H9 (cell line): ENCODE results near the gene IGF2BP2. TPM values are rescaled to one million over a fixed set of nuclear protein-coding genes. Genes with fewer than 3 reads are reported as not detected.

Experiments used
- DNase-seq: peaks from one replicate; pipeline ENCODE4 v3.0.0-alpha.2; 2017
- H2AFZ ChIP-seq: one replicate; pipeline ENCODE4 v1.6.1; 2013; ENCODE audit warnings: mild to moderate bottlenecking, low read length, control low read depth, moderate library complexity
- H2AK5ac ChIP-seq: 2 replicates; pipeline ENCODE4 v1.6.1; 2013; ENCODE audit warnings: low read length, control low read depth, mixed read lengths; ENCODE audit not compliant: insufficient read length
- H2BK120ac ChIP-seq: one replicate; pipeline ENCODE4 v1.6.1; 2013; ENCODE audit warnings: low read depth, mild to moderate bottlenecking, low read length, control low read depth, inconsistent platforms; ENCODE audit not compliant: poor library complexity, severe bottlenecking
- H2BK12ac ChIP-seq: 2 replicates; pipeline ENCODE4 v1.6.1; 2013; ENCODE audit warnings: low read length, control low read depth, mixed read lengths, low read depth; ENCODE audit not compliant: insufficient read length
- H2BK15ac ChIP-seq: 2 replicates; pipeline ENCODE4 v1.6.1; 2013; ENCODE audit warnings: low read depth, low read length, control low read depth
- H2BK20ac ChIP-seq: one replicate; pipeline ENCODE4 v1.6.1; 2013; ENCODE audit warnings: low read depth, mild to moderate bottlenecking, low read length, control low read depth, inconsistent platforms; ENCODE audit not compliant: poor library complexity, severe bottlenecking
- H2BK5ac ChIP-seq: 2 replicates; pipeline ENCODE4 v1.6.1; 2013; ENCODE audit warnings: low read length, control low read depth, mixed read lengths; ENCODE audit not compliant: insufficient read length
- H3K14ac ChIP-seq: 2 replicates; pipeline ENCODE4 v1.6.1; 2013; ENCODE audit warnings: low read length, control low read depth; ENCODE audit not compliant: insufficient read depth
- H3K18ac ChIP-seq: 2 replicates; pipeline ENCODE4 v1.6.1; 2013; ENCODE audit warnings: low read depth, mild to moderate bottlenecking, mixed read lengths, low read length, control low read depth; ENCODE audit not compliant: insufficient read length
- H3K23ac ChIP-seq: 2 replicates; pipeline ENCODE4 v1.6.1; 2013; ENCODE audit warnings: low read length, control low read depth, mixed read lengths, low read depth; ENCODE audit not compliant: insufficient read length
- H3K23me2 ChIP-seq: 2 replicates; pipeline ENCODE4 v1.6.1; 2013; ENCODE audit warnings: low read depth, mild to moderate bottlenecking, mixed read lengths, low read length, control low read depth; ENCODE audit not compliant: insufficient read length, poor library complexity, severe bottlenecking
- H3K27ac ChIP-seq: 2 replicates; pipeline ENCODE4 v1.5.1; 2013; ENCODE audit warnings: low read length, control low read depth, mixed read lengths, low read depth; ENCODE audit not compliant: insufficient read length
- H3K27me3 ChIP-seq: 2 replicates; pipeline ENCODE4 v1.6.1; 2013; ENCODE audit warnings: low read length, control low read depth, inconsistent platforms; ENCODE audit not compliant: insufficient read depth
- H3K4ac ChIP-seq: 2 replicates; pipeline ENCODE4 v1.6.1; 2013; ENCODE audit warnings: low read depth, mild to moderate bottlenecking, control low read depth, inconsistent platforms, low read length, moderate library complexity
- H3K4me1 ChIP-seq: 2 replicates; pipeline ENCODE4 v1.6.1; 2013; ENCODE audit warnings: low read length, control low read depth, inconsistent platforms; ENCODE audit not compliant: insufficient read depth
- H3K4me2 ChIP-seq: 2 replicates; pipeline ENCODE4 v1.6.1; 2013; ENCODE audit warnings: low read length, control low read depth, mixed read lengths; ENCODE audit not compliant: insufficient read length, insufficient read depth
- H3K56ac ChIP-seq: 2 replicates; pipeline ENCODE4 v1.6.1; 2013; ENCODE audit warnings: low read depth, mild to moderate bottlenecking, mixed read lengths, low read length, control low read depth; ENCODE audit not compliant: insufficient read length
- H3K79me1 ChIP-seq: 2 replicates; pipeline ENCODE4 v1.6.1; 2013; ENCODE audit warnings: low read depth, mild to moderate bottlenecking, moderate library complexity, low read length, control low read depth, inconsistent platforms; ENCODE audit not compliant: insufficient read depth, poor library complexity, severe bottlenecking
- H3K79me2 ChIP-seq: 2 replicates; pipeline ENCODE4 v1.6.1; 2013; ENCODE audit warnings: low read length, control low read depth, inconsistent platforms; ENCODE audit not compliant: insufficient read depth
- H3K9ac ChIP-seq: 2 replicates; pipeline ENCODE4 v1.6.1; 2013; ENCODE audit warnings: low read length, control low read depth, mixed read lengths; ENCODE audit not compliant: insufficient read length; ENCODE audit errors: extremely low read depth
- H3K9me3 ChIP-seq: one replicate; pipeline ENCODE4 v1.6.1; 2013; ENCODE audit warnings: low read depth, low read length, inconsistent platforms; ENCODE audit not compliant: control insufficient read depth
- H3T11ph ChIP-seq: one replicate; pipeline ENCODE4 v1.6.1; 2013; ENCODE audit warnings: mild to moderate bottlenecking, low read length, control low read depth, inconsistent platforms
- H4K20me1 ChIP-seq: one replicate; pipeline ENCODE4 v1.6.1; 2013; ENCODE audit not compliant: control insufficient read depth, insufficient read length, insufficient read depth
- H4K5ac ChIP-seq: 2 replicates; pipeline ENCODE4 v1.6.1; 2013; ENCODE audit warnings: low read depth, mild to moderate bottlenecking, mixed read lengths, low read length, control low read depth; ENCODE audit not compliant: insufficient read length
- H4K8ac ChIP-seq: replicated peaks from 2 replicates; pipeline ENCODE4 v1.6.1; 2013; ENCODE audit warnings: low read length, control low read depth, mixed read lengths, low read depth; ENCODE audit not compliant: insufficient read length
- H4K91ac ChIP-seq: 2 replicates; pipeline ENCODE4 v1.6.1; 2013; ENCODE audit warnings: low read depth, mild to moderate bottlenecking, moderate library complexity, mixed read lengths, low read length, control low read depth; ENCODE audit not compliant: insufficient read length
- H3K27ac Mint-ChIP-seq, 3 experiments: 2 replicates in 2 of 3; 3 replicates in 1 of 3; pipeline ENCODE4 v1.8.0; 2020 to 2021; ENCODE audit warnings: mixed read lengths in 3 of 3, mild to moderate bottlenecking in 1 of 3, moderate library complexity in 1 of 3
- H3K27me3 Mint-ChIP-seq: 2 replicates; pipeline ENCODE4 v1.8.0; 2021; ENCODE audit warnings: low read depth, mild to moderate bottlenecking, moderate library complexity, mixed read lengths
- H3K36me3 Mint-ChIP-seq, 3 experiments: 2 replicates in 2 of 3; 3 replicates in 1 of 3; pipeline ENCODE4 v1.8.0; 2020 to 2021; ENCODE audit warnings: low read depth in 3 of 3, mixed read lengths in 3 of 3; ENCODE audit not compliant: insufficient read depth in 1 of 3
- H3K4me1 Mint-ChIP-seq, 2 experiments: 2 replicates each; pipeline ENCODE4 v1.8.0; 2020; ENCODE audit warnings: mixed read lengths in 2 of 2
- H3K4me3 Mint-ChIP-seq, 2 experiments: 2 replicates in 1 of 2; 3 replicates in 1 of 2; pipeline ENCODE4 v1.8.0; 2020 to 2021; ENCODE audit warnings: mild to moderate bottlenecking in 2 of 2, mixed read lengths in 2 of 2, moderate library complexity in 1 of 2
- H3K9me3 Mint-ChIP-seq, 2 experiments: 2 replicates in 1 of 2; 3 replicates in 1 of 2; pipeline ENCODE4 v1.8.0; 2020; ENCODE audit warnings: mild to moderate bottlenecking in 2 of 2, mixed read lengths in 2 of 2, moderate library complexity in 1 of 2
- CTCF ChIP-seq: fragments of 200-600 bp; sonication (generic); conservative IDR thresholded peaks from 3 replicates; pipeline ENCODE4 v1.8.0; 2021; ENCODE audit warnings: antibody characterized with exemption, mild to moderate bottlenecking
- WGBS: extraction: QIAGEN DNeasy Blood & Tissue Kit; methylation state at CpG from one replicate; pipeline ENCODE4 v1.1.7; 2013; ENCODE audit warnings: missing lambda C conversion rate, low lambda C conversion rate, mixed read lengths; ENCODE audit not compliant: insufficient read length; ENCODE audit errors: extremely low coverage; 5-methylcytosine and 5-hydroxymethylcytosine counted together
- total RNA-seq: library from RNA; stranded (reverse); gene quantifications from 2 replicates; pipeline ENCODE4 v1.2.1, GENCODE V29; 2021

Gene IGF2BP2
- total RNA-seq, 1 experiment from 2014 or later = 130 TPM

DNA sequence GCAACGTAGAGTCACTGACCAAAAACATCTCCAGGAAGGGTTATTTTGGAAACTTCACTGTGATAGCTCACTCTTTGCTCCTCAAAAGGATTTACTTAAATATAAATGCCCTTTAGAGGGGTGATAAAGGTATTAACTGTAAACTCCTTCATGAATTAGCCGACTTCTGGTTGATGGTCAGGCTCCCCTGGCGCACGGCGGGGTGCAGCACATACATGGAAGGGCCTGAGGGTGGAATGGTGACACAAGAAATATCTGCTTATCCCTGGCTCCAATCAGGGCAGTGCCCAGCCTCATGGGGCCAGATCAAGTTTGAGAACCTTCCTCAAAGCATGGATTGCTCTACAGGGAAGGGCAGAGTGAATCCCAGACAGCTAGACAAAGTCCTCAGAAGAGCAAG is 116.5 kb downstream of the IGF2BP2 start:
- Histone ChIP-seq H3K14ac (no peak overlapping the region), H3T11ph (no peak overlapping the region), H4K5ac (no peak overlapping the region), H3K23me2 (no peaks in the 10 kb centered on the region), H3K4me1 (peaks cover 15% of the 10 kb centered on the region; the same call in 1 of the 2 replicates), H2AFZ (no peak overlapping the region), H2BK15ac (no peak overlapping the region), H3K79me1 (peaks cover 9% of the 10 kb centered on the region), H2BK5ac (no peak overlapping the region), H4K20me1 (no peaks in the 10 kb centered on the region), H3K23ac (no peak overlapping the region), H3K18ac (no peak overlapping the region), H3K56ac (no peak overlapping the region), H3K4ac (no peak overlapping the region), H4K8ac (no peak overlapping the region), H3K4me2 (no peak overlapping the region), H3K79me2 (peaks cover 15% of the 10 kb centered on the region; the same call in 1 of the 2 replicates), H3K9ac (no peak overlapping the region), H3K27ac (no peak overlapping the region), H3K9me3 (no peaks in the 10 kb centered on the region), H3K27me3 (no peaks in the 10 kb centered on the region), H2AK5ac (no peak overlapping the region), H2BK20ac (no peak overlapping the region), H2BK120ac (no peak overlapping the region), H2BK12ac (no peak overlapping the region), H4K91ac (no peak overlapping the region)
- no peak for TF ChIP-seq CTCF
- Mint-ChIP-seq H3K27ac (peak overlapping the region in 2 of 3 experiments; percentile 59 to 85; a peak in 3 of 7 replicates), H3K9me3 (no peaks in the 10 kb centered on the region; a peak in 1 of 5 replicates), H3K4me3 (no peak overlapping the region), H3K4me1 (peaks cover 56 to 58% of the 10 kb centered on the region in 2 experiments), H3K36me3 (peaks cover 0 to 5% (median 4%) of the 10 kb centered on the region in 3 experiments; a peak in 5 of 7 replicates), H3K27me3 (no peaks in the 10 kb centered on the region)
- no peak for DNase-seq
- no CpG with 5 or more reads among the region's 5 CpGs for WGBS
